Heart right ventricle (tissue), 16 donors: ENCODE measurements around the gene ASB9. TPM values are rescaled to one million over a fixed set of nuclear protein-coding genes. Genes with fewer than 3 reads are reported as not detected.

Experiments
- ATAC-seq, 8 donors: fragments of 200-7000 bp; cut with Tn5 transposase; one replicate each; pipeline ENCODE4 v1.9.1; 2020; ENCODE audit warnings: mild to moderate bottlenecking in 8 of 8, moderate library complexity in 8 of 8, moderate number of reproducible peaks in 1 of 8
- DNase-seq, 2 donors: peaks; one replicate each; pipeline ENCODE4 v3.0.0-alpha.2; 2020
- H3K27ac ChIP-seq, 10 donors: fragments of 200-600 bp; sonication (generic) in 2 of 10; one replicate each; pipeline versions ENCODE4 v1.5.0 to v1.8.0; 2020 to 2022; ENCODE audit warnings: mild to moderate bottlenecking in 3 of 10
- H3K27me3 ChIP-seq, 7 donors: fragments of 200-600 bp; one replicate each; pipeline ENCODE4 v1.8.0; 2021 to 2022; ENCODE audit warnings: mild to moderate bottlenecking in 2 of 7
- H3K36me3 ChIP-seq, 9 donors: fragments of 200-600 bp; sonication (generic) in 1 of 9; one replicate each; pipeline versions ENCODE4 v1.5.0 to v1.8.0; 2020 to 2022; ENCODE audit warnings: mild to moderate bottlenecking in 2 of 9
- H3K4me1 ChIP-seq, 9 donors: fragments of 200-600 bp; sonication (generic) in 1 of 9; one replicate each; pipeline versions ENCODE4 v1.5.0 to v1.8.0; 2020 to 2022; ENCODE audit warnings: mild to moderate bottlenecking in 4 of 9
- H3K4me3 ChIP-seq, 10 donors: fragments of 200-600 bp; sonication (generic) in 2 of 10; one replicate each; pipeline versions ENCODE4 v1.5.0 to v1.8.0; 2020 to 2022; ENCODE audit warnings: mild to moderate bottlenecking in 7 of 10, moderate library complexity in 2 of 10
- H3K9me3 ChIP-seq, 11 donors: fragments of 200-600 bp in 10 of 11; sonication (generic) in 2 of 11; one replicate each; pipeline versions ENCODE4 v1.5.0 to v1.8.0; 2013 to 2022; ENCODE audit warnings: mild to moderate bottlenecking in 2 of 11, control low read depth in 1 of 11, moderate library complexity in 1 of 11
- CTCF ChIP-seq, 9 donors: fragments of 200-600 bp; sonication (generic) in 2 of 9; IDR thresholded peaks; one replicate each; pipeline versions ENCODE4 v1.5.0 to v1.8.0; 2021 to 2022; ENCODE audit warnings: antibody characterized with exemption in 9 of 9, mild to moderate bottlenecking in 5 of 9, moderate library complexity in 1 of 9
- WGBS, 2 donors: extraction: QIAGEN DNeasy Blood & Tissue Kit; methylation state at CpG; one replicate each; pipeline ENCODE4 v1.1.7; 2013; ENCODE audit warnings: inconsistent platforms in 1 of 2; 5-methylcytosine and 5-hydroxymethylcytosine counted together
- intact Hi-C, 10 donors: fragments of 100-400 bp; cut with DNase I; formaldehyde crosslinking; loops; one replicate each; pipeline versions ENCODE4 v1.11.1 to v1.14.2; 2022
- polyA plus RNA-seq, 2 donors: library from polyadenylated mRNA; stranded (reverse); fragments of 200-250 nt; gene quantifications; one replicate each; pipeline ENCODE4 v1.2.3, GENCODE V29; 2013
- total RNA-seq, 10 donors: library from RNA; stranded (reverse); fragmentation: NEBNext Ultra II Directional in 3 of 10; extraction: Animal tissue kit (Norgen Biotek cat#: 25700) in 3 of 10; gene quantifications; one replicate each; pipeline versions ENCODE4 v1.2.1 to v1.2.4, GENCODE V29; 2021 to 2023
- donor health status: Arrhythmogenic right ventricular cardiomyopathy.
- donor health status: ischemic (EF 13 %, LVEDD 7.1; RV severe dilation, severe dysfunction).
- donor health status: healthy with polysubstance abuse.
- donor health status: DM: no; HTN: yes; CAD: no.
- donor health status: DM: no; HTN: no; CAD: no.
- donor health status: ischemic (EF 25% LVEDD 6.9; RV normal size, moderate dysfunction).
- donor health status: ischemic (EF 25% LVEDD 5.7; RV mildly dilated, moderate dysfunction).
- donor health status: healthy.
- donor health status: DM: yes; HTN: yes; CAD: no.
- donor health status: Ischemic cardiomyopathy.
- donor health status: ischemic (EF 35%, LVEDD 5.7; RV mildly dilated, moderate dysfunction).
- donor health status: nonischemic (EF 11% LVEDD 7.7; RV severe dilation, severe dysfunction).
- donor health status: DM: yes; HTN: yes; CAD: no.
- donor health status: PGD.
- donor health status: ischemic (EF 29% LVEDD 5.4; RV normal size, mild dysfunction).
- donor health status: nonischemic (EF 23%, LVEDD 6.1; RV moderate dilation, normal function).

The ASB9 gene
- total and polyA plus RNA-seq, 12 donors = 0.39 to 1.6 (median 0.86) TPM

- no peak for ATAC-seq
- intact Hi-C loops = no loop called here
Measured at GRCh38 chrX:15194146-15194545, 75.7 kb downstream of the ASB9 start.

More at GRCh38 chrX:15194146-15194545, 75.7 kb downstream of the ASB9 start:
- no peaks in the 10 kb centered on the region for H3K4me1 ChIP-seq
- H3K9me3 ChIP-seq = no peaks in the 10 kb centered on the region
- no peaks in the 10 kb centered on the region for H3K36me3 ChIP-seq
- H3K27me3 ChIP-seq = peaks cover 0 to 30% (median 0%) of the 10 kb centered on the region in 7 donors
- no peak overlapping the region for H3K4me3 ChIP-seq
- H3K27ac ChIP-seq = no peak overlapping the region
- WGBS, 2 donors = 58 to 92% methylated on average over 2 to 3 of the region's 3 CpGs
- no peak for TF ChIP-seq CTCF (IDR thresholded peaks at IDR 0.05)
- no peak for DNase-seq

Other genes with a start within 250 kb of the ASB9 start
- gene ASB11, start 45.6 kb upstream of the ASB9 start, total RNA-seq = 100 to 1,000 TPM in 7 of 10 donors, 10 to 100 TPM in 3; 64.9 to 149 (median 101) TPM
- gene ASB11, start 45.6 kb upstream of the ASB9 start, polyA plus RNA-seq = 10 to 100 TPM in 1 of 2 donors, 1 to 10 TPM in 1; 4.3 to 18.1 TPM
- gene PIGA, start 65.4 kb upstream of the ASB9 start, total RNA-seq = 1 to 10 TPM; 3.1 to 7.3 (median 4.7) TPM
- gene PIGA, start 65.4 kb upstream of the ASB9 start, polyA plus RNA-seq = 1 to 10 TPM; 5.9 to 6.9 TPM
- 10 to 100 TPM in 2 of 10 donors, 1 to 10 TPM in 8; 1.4 to 21.0 (median 4.4) TPM for gene VEGFD, start 114.3 kb upstream of the ASB9 start, total RNA-seq
- gene VEGFD, start 114.3 kb upstream of the ASB9 start, polyA plus RNA-seq = 10 to 100 TPM in 1 of 2 donors, 1 to 10 TPM in 1; 1.1 to 18.9 TPM
- 10 to 100 TPM in 4 of 10 donors, 1 to 10 TPM in 6; 4.9 to 17.8 (median 9.4) TPM for gene PIR, start 223.2 kb upstream of the ASB9 start, total RNA-seq
- gene PIR, start 223.2 kb upstream of the ASB9 start, polyA plus RNA-seq = 10 to 100 TPM in 1 of 2 donors, 1 to 10 TPM in 1; 8.6 to 15.7 TPM
- 1 to 10 TPM in 9 of 10 donors, under 1 TPM in 1; 0.97 to 6.1 (median 2.9) TPM for gene BMX, start 230.7 kb upstream of the ASB9 start, total RNA-seq
- 1 to 10 TPM; 2.1 to 2.6 TPM for gene BMX, start 230.7 kb upstream of the ASB9 start, polyA plus RNA-seq